ENCODE measurements around the gene ADGRV1.

DNA sequence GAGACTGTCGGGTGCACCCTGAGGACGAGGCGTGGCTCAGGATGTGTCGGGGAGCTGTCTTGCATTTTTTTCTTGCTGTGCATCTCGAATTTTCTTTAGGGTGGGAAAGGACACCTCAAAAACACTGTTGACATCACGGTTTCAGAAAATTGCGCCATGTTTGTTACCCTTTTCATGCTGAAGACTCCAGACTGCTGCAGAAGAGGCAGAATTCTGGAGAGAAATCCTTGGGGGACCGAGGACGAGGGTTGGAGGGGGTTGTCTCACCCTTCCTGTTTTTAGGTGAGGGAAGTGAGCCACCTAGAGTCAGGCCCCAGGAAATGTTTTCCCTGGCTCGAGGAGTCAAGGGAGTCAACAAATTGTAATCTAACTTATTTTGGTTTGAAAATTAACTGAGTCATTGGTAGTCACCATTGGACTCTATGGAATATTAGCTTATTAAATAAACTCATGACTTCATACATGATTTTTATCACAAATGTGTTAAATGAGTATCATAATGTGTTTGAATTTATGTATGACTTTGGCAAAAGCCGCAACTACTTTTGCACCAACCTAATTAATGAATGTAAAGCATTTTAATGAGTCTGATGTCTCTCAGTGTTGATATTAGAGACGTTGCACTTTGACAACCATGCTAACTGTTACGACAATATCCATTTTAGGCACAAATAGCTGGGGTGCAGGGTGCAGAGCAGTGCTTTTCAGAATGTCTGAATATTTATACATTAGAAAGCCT lies 28.5 kb upstream of the ADGRV1 start:
- TF ChIP-seq POLR2A (IDR thresholded peaks at IDR 0.05) (no peak), EP300 (IDR thresholded peaks at IDR 0.05) (no peak)
- TF ChIP-seq, protein P1, sequence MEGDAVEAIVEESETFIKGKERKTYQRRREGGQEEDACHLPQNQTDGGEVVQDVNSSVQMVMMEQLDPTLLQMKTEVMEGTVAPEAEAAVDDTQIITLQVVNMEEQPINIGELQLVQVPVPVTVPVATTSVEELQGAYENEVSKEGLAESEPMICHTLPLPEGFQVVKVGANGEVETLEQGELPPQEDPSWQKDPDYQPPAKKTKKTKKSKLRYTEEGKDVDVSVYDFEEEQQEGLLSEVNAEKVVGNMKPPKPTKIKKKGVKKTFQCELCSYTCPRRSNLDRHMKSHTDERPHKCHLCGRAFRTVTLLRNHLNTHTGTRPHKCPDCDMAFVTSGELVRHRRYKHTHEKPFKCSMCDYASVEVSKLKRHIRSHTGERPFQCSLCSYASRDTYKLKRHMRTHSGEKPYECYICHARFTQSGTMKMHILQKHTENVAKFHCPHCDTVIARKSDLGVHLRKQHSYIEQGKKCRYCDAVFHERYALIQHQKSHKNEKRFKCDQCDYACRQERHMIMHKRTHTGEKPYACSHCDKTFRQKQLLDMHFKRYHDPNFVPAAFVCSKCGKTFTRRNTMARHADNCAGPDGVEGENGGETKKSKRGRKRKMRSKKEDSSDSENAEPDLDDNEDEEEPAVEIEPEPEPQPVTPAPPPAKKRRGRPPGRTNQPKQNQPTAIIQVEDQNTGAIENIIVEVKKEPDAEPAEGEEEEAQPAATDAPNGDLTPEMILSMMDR (IDR thresholded peaks at IDR 0.05), result peak; percentile 67 to 83 (median 72)
